HepG2 (cell line): ENCODE results near the gene CERS6. TPM values are rescaled to one million over a fixed set of nuclear protein-coding genes. Genes with fewer than 3 reads are reported as not detected.

ENCODE experiments used
- HOXA9 ChIP-seq: sonication (generic); formaldehyde crosslinking; IDR thresholded peaks from 2 replicates; pipeline ENCODE4 v1.8.1; 2022; ENCODE audit warnings: missing genetic modification reagents, mild to moderate bottlenecking, moderate library complexity, borderline replicate concordance
- YEATS4 ChIP-seq: sonication (generic); formaldehyde crosslinking; IDR thresholded peaks from 2 replicates; pipeline ENCODE4 v1.4.0; 2020; ENCODE audit warnings: missing genetic modification reagents, borderline replicate concordance
- polyA plus RNA-seq, 8 experiments: library from polyadenylated mRNA; depleted of rRNA in 3 of 8; stranded (reverse) in 7 of 8; unstranded in 1 of 8; fragments of >200 nt; fragmentation: Illumina TruSeq in 4 of 8; extraction: Trizol in 4 of 8; gene quantifications; 2 replicates each; pipeline versions ENCODE4 v1.2.1 to v1.2.3, GENCODE V29; 2011 to 2016; ENCODE audit warnings: low read depth in 4 of 8, missing spikeins in 1 of 8, mixed read lengths in 1 of 8; ENCODE audit not compliant: insufficient read depth in 1 of 8
- total RNA-seq, 5 experiments: library from RNA; depleted of rRNA; stranded (reverse); fragments of >200 nt; fragmentation: Illumina TruSeq; extraction: Trizol; gene quantifications; 2 replicates each; pipeline ENCODE4 v1.2.3, GENCODE V29; 2016; ENCODE audit warnings: low read depth in 1 of 5
- TF ChIP-seq, protein P1 (sequence below), 2 experiments: sonication (generic) in 1 of 2; formaldehyde crosslinking in 1 of 2; IDR thresholded peaks; 2 replicates each; pipeline versions ENCODE4 v1.4.0 to v1.6.1; 2016 to 2020; ENCODE audit warnings: borderline replicate concordance in 1 of 2, low read depth in 1 of 2, mild to moderate bottlenecking in 1 of 2, missing genetic modification reagents in 1 of 2
- TF ChIP-seq, protein P2 (sequence below): sonication (generic); formaldehyde crosslinking; IDR thresholded peaks from 2 replicates; pipeline ENCODE4 v1.5.1; 2020; ENCODE audit warnings: mild to moderate bottlenecking, missing genetic modification reagents, moderate library complexity

Gene CERS6
- total and polyA plus RNA-seq, 2 of the 13 experiments (the other 11 are each of a cell fraction or from before 2014, with no cell fraction given), result 10.1 to 20.3 TPM

DNA sequence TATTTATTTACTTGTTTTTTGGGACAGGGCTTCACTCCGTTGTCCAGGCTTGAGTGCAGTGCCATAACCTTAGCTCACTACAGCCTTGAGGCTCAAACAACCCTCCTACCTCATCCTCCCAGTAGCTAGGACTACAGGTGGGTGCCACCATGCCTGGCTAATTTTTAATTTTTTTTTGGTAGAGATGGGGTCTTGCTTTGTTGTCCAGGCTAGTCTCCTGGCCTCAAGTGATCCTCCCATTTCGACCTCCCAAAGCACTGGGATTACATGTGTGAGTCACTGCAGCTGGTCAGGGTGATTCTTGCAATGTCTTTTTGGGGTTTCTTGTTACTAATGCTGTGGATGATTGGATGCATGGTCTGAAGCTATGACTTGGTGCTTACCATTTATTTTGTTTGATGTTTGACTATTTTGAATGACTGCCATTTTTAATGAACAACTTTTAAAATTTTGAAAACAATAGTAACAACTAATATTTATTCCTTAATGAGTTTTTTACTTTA is 6.5 kb downstream of the CERS6 start (continued):
- TF ChIP-seq, protein P1, sequence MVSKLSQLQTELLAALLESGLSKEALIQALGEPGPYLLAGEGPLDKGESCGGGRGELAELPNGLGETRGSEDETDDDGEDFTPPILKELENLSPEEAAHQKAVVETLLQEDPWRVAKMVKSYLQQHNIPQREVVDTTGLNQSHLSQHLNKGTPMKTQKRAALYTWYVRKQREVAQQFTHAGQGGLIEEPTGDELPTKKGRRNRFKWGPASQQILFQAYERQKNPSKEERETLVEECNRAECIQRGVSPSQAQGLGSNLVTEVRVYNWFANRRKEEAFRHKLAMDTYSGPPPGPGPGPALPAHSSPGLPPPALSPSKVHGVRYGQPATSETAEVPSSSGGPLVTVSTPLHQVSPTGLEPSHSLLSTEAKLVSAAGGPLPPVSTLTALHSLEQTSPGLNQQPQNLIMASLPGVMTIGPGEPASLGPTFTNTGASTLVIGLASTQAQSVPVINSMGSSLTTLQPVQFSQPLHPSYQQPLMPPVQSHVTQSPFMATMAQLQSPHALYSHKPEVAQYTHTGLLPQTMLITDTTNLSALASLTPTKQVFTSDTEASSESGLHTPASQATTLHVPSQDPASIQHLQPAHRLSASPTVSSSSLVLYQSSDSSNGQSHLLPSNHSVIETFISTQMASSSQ (IDR thresholded peaks at IDR 0.05; ENCODE audit: low read depth), result no peak
- TF ChIP-seq, protein P1 (CRISPR knock-in tag; IDR thresholded peaks at IDR 0.05; ENCODE audit: borderline replicate concordance), result no peak
- TF ChIP-seq YEATS4 (no peak), HOXA9 (no peak)
- TF ChIP-seq, protein P2, sequence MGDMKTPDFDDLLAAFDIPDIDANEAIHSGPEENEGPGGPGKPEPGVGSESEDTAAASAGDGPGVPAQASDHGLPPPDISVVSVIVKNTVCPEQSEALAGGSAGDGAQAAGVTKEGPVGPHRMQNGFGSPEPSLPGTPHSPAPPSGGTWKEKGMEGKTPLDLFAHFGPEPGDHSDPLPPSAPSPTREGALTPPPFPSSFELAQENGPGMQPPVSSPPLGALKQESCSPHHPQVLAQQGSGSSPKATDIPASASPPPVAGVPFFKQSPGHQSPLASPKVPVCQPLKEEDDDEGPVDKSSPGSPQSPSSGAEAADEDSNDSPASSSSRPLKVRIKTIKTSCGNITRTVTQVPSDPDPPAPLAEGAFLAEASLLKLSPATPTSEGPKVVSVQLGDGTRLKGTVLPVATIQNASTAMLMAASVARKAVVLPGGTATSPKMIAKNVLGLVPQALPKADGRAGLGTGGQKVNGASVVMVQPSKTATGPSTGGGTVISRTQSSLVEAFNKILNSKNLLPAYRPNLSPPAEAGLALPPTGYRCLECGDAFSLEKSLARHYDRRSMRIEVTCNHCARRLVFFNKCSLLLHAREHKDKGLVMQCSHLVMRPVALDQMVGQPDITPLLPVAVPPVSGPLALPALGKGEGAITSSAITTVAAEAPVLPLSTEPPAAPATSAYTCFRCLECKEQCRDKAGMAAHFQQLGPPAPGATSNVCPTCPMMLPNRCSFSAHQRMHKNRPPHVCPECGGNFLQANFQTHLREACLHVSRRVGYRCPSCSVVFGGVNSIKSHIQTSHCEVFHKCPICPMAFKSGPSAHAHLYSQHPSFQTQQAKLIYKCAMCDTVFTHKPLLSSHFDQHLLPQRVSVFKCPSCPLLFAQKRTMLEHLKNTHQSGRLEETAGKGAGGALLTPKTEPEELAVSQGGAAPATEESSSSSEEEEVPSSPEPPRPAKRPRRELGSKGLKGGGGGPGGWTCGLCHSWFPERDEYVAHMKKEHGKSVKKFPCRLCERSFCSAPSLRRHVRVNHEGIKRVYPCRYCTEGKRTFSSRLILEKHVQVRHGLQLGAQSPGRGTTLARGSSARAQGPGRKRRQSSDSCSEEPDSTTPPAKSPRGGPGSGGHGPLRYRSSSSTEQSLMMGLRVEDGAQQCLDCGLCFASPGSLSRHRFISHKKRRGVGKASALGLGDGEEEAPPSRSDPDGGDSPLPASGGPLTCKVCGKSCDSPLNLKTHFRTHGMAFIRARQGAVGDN (CRISPR knock-in tag), result no peak
